ENCODE data around the gene IRAK1BP1.
"Not testable (repeated sequence)": the region's sequence is repeated elsewhere in the genome, so short reads cannot be mapped to it uniquely, and the experiment has no call there.

IRAK1BP1 gene, protein sequence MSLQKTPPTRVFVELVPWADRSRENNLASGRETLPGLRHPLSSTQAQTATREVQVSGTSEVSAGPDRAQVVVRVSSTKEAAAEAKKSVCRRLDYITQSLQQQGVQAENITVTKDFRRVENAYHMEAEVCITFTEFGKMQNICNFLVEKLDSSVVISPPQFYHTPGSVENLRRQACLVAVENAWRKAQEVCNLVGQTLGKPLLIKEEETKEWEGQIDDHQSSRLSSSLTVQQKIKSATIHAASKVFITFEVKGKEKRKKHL

DNA sequence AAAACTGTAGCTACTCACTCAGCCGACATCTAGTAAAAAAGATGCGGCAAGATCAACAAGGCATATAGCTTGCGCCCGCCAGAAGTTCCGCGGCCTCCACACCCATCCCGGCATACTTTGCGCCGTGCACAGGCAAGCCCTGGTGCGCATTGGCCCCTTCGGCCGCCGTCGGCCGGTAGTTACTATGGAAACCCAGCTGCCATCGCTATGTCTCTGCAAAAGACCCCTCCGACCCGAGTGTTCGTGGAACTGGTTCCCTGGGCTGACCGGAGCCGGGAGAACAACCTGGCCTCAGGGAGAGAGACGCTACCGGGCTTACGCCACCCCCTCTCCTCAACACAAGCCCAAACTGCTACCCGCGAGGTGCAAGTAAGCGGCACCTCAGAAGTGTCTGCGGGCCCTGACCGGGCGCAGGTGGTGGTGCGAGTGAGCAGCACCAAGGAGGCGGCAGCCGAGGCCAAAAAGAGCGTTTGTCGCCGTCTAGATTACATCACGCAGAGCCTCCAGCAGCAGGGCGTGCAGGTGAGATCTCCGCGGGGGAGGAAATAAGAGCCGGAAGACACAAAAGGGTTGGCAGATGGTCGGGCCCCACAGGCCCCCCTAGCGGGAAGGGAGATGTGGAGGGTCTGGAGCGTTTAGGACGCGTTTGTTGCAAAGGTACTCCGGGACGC is at the start of gene IRAK1BP1:
Gene IRAK1BP1 (plus strand): TSS at position 182 of the 671 bp plus-strand sequence. CDS start 26 bp downstream, at position 208.
- peak; percentile 51 for DNase-seq (ENCODE audit: low read depth)

DNA sequence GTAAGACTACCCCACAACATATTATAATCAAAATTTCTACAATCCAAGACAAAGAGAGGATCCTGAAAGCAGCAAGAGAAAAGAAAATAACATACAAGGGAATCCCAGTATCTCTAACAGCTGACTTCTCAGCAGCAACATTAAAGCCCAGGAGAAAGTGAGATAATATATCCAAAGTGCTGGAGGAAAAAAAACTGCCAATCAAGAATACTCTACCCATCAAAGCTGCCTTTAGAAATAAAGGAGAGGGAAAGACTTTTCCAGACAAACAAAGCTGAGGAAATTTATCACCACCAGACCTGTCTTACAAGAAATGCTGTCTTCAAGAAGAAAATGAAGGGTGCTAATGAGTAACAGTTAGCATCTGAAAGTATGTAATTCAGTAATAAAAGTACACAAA is 43.3 kb upstream of the IRAK1BP1 start:
- no peak for DNase-seq (ENCODE audit: low read depth)

DNA sequence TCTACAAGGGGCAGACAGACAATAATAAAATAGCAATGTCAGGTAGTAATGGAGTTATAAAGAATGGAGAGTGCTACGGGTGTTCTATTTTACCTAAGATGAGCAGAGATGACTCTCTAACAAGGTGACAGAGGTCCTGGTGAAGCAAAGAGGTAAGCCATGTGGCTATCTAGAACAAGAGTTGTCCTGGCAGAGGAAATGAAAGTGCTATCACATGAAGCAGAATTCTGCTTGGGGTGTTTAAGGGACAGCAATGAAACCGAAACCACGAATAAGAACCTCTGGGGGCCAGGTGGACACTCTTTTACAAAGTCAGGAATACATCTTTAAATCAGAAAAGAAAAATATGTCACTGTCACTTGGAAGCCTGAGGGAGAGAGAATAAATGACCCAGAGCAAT is 37.9 kb upstream of the IRAK1BP1 start:
- no peak for DNase-seq (ENCODE audit: low read depth)

DNA sequence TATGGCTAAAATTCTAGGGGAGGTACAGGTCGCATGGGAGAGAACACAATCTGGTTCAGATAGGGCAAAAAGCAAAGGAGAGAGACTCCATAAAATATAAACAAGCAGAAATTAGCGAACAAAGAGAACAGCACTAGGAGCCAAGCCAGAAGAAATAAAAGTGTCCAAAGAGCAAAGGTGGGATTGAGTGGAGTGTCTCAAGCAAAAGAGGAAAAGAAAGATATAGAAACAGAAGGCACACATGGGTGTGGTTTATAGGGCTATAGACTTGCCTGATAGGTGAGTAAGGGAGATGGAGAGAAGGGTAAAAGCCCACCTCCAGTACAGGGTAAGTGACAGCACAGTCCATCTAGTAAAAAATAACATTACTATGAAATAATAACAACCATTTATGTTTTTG is 36.5 kb upstream of the IRAK1BP1 start:
- DNase-seq (ENCODE audit: low read depth): no peak

DNA sequence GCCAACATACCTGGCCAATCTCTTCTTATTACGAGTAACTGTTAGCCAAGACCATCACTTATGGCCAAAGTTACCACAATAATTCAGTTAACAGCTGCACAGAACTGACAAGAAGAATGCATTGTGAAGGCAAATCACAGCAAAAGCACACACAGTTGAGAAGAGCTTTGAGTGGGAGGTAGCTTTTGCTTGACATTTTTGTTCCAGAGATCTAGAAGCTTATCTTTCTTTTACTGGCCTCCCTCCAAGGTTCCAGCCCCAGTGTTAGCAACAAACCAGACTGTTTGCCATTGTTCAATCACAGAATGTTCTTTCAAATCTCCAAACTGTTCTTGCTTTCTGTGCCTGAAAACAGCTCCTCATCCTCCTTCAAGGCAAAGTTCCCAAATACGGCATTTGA is 35.9 kb upstream of the IRAK1BP1 start:
- no peak for DNase-seq (ENCODE audit: low read depth)

DNA sequence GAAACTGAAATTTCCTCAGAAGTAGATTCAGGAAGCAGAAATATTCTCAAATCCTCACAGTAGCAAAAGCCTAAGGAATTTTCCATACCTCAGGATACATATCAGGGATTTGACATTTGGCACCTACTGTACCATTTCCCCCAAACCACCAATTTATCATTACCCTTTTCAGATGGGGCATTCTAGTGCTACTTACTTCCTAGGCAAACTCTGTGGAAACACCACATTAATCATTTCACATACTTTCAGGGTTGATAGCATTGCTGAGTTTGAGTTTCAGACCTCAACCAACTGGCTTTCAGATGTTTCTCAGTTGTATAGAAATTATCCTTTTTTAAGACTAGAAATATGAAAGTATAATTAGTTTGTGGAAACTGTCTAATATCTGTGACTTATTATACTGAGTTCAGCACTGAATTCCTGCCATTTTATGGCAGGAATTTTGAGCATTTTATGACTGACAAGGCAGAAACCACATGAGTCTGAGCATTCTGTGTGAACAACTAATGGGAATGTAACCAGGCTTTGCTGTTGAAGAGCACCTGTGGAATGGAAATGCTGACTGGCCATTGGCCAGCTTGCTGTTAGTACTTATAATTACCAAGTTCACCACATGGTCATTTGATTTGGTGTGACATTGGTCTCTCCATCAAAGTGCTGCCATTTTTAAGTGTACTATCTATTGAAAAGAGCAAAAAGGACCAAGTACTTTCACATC is 35.1 kb upstream of the IRAK1BP1 start:
- DNase-seq (ENCODE audit: low read depth): no peak

DNA sequence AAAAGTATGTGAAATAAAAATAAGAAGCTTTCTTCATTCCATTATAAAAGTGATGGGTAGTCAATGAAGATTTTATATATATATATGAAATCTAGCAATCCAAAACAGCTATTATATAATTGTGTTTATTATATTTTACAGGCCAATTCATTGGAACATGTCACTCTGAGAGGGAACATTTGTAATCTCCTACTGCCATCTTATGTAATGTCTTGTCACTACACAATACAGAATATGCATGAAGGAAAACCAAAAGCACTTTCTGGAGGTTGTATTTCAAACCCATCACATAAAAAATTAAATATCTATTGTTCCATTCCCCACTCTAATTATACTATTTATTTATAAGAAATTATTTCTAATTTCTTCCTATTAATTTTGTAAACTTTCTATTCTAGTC is 31.5 kb upstream of the IRAK1BP1 start:
- DNase-seq (ENCODE audit: low read depth): no peak

DNA sequence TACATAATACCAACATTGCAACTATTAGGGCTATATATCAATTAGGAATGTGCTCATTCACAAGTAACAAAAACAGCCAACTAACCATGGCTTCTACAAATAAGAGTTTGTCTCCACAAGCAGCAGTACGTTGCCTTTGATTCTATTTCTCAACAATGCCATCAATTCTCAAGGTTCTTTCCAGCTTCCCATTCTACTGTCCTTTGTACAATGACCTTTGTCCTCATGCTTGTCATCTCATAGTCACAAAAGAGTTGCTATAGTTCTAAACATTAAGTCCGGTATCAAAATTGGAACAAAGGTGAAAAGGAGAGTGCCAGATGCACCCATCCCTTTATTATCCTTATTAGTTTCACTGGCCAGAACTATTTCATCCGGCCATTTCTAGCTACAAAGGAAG is 30.8 kb upstream of the IRAK1BP1 start:
- no peak for DNase-seq (ENCODE audit: low read depth)

DNA sequence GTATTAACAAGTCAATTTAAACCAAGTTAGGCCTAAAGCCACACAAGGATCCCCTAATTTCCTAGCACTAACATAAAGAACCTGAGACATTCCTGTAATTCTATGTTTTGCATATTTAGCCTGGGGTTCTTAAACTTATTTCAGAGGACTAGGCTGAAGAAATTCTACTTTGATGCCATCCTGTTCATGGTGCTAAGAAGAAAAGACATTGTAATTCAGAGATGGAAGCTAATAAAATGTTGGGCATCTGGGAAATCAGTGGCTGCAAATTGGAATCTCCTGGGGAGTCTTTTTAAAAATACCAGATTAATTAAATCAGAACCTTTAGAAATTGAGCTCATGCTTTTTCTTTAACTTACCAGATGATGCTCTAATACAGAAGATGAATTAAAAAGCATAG is 26.2 kb upstream of the IRAK1BP1 start:
- DNase-seq (ENCODE audit: low read depth): no peak

DNA sequence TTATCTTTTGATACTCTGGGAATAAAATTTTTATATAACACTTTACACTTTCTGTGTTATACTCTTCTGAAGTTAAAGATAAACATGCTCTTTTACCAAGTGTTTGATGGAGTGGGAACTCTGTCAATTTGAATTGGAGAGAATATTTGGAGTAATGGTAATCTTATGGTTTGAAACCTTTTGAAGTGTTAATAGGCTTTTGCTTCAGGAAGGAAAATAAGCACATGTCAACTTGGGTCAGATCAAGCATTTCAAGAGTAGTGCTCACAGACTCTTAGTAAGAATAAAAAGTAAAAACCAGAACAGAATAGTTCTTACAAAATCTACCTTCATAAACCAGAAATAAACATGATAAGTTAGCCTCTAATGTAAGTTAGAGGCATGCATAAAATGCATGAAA is 24.4 kb upstream of the IRAK1BP1 start:
- no peak for DNase-seq (ENCODE audit: low read depth)

DNA sequence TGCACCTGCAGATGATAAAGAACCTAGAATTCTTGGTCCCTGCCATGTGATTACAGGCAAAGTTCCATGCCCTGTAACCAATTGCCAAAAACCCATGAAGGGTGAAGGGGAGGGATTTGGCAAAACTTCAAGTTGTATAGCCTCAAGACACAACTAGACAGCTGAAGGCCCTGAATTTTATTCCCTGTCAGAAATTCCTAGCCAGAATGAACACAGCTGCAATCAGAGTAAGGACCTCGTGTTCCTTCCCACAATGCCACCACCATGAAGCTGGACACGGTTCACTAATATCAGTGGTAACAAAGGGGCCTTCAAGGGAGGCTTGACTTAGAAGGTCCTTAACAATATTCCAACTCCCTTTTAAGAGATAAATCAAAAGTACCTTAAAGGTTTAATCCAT is 22.5 kb upstream of the IRAK1BP1 start:
- no peak for DNase-seq (ENCODE audit: low read depth)

DNA sequence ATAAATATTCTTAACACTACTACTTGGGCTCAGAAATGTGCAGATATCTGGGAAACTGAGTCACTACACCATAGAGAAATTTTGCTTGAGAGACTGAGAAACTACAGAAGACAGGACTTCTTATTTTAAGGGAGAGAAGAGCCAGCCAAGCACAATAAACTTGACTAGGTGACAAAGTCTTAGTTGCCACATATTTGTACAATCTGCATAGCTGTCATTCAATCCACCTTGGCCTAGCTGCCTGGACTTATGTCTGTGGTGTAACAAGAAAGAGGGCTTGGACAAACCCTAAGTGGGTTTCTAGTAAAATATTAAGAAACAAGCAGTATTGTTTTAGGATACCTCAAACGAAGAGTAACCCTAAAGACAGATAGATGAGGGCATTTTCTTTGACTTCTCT is 21.8 kb upstream of the IRAK1BP1 start:
- DNase-seq (ENCODE audit: low read depth): no peak

DNA sequence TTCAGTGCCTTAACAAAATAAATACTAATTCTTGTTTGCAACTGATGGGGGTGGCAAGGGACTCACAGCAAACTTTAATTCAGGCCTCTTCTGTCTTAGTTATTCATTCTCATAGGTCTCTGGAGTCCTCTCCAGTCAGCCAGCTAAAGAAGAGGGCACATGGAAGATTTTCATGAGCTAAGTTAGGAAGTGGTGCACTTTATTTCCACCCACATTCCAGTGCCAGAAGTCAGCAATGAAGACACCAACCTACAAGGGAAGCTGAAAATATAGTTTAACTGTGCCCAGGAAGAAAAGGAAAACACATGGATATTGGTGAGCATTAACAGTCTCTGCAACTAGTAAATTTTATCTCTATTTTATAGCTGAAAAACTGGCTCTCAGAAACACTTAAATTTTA is 16.7 kb upstream of the IRAK1BP1 start:
- no peak for DNase-seq (ENCODE audit: low read depth)

DNA sequence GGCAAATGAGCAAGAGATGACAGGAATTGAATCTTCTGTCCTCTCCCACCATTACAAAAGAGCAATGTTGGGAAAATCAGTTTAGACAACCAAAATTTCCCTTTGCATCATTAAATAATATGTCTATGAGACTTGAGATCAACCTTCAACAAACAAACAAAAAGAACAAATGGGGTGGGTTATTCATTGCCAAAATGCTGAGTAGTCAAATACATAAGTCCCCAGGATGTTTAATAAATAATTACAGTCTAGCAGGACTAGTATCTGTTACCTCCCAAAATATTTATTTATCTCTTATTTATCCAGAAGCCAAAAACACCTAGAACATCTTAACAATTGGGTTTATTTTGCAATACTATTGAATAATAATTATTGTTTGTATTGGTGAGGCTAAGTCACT is 16.2 kb upstream of the IRAK1BP1 start:
- no peak for DNase-seq (ENCODE audit: low read depth)

DNA sequence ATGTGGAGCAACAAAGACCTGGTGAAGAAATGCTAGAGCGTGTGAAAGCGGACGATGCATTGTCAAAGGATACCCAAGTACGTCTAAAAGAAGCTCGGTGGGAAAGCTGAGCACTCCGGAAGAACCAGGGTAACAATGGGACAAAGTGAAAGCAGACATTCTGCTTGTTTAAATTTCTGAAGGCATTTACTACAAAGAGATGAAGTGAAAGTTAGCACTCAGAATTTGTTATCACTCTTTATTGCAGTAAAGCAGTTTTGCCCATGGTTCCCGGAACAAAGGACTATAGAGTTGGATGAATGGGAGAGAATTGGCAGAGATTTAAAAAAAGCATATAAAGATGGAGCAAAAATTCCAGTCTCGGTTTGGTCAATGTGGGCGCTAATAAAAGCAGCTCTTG is 12.8 kb upstream of the IRAK1BP1 start:
- DNase-seq (ENCODE audit: low read depth): no peak

DNA sequence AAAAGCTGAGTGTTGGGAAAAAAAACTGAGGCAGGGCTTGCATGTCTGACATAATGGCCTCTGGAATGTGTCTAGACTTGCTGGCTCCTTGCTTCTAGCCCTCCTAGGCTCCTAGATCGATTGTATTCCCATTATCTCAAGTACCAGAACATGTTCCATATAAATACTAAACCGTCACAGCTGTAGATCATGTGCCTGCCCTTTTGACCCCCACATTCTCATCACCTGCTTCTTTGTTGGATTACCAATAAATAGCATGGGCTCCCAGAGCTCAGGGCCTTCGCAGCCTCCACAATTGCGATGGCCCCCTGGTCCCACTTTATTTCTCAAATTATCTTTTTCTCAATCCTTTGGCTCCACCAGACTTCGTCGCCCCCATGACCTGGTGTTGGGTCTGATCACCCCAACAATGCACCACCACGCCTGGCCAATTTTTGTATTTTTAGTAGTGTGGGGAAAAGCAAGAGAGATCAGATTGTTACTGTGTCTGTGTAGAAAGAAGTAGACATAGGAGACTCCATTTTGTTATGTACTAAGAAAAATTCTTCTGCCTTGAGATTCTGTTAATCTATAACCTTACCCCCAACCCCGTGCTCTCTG is 8.9 kb upstream of the IRAK1BP1 start:
- not testable (repeated sequence) for DNase-seq (ENCODE audit: low read depth)

DNA sequence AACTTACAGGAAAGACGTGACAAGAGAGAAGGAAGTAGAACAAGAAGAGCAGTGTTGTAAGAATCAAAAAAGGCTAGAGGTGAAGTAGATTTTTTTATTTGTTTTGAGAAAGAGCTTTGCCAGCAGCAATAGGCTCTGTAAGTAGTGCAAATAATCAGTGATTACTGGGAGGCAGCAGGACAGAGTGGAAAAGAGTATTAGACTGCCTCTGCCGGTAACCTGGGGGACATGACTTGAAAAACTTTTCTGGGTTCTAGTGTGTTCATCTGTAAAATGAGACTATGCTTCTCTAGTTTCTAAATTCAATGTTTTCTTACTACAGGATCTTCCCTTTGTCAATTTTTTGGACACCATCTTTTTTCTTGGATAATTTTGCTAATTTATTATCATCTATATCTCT is 5.8 kb upstream of the IRAK1BP1 start:
- no peak for DNase-seq (ENCODE audit: low read depth)

DNA sequence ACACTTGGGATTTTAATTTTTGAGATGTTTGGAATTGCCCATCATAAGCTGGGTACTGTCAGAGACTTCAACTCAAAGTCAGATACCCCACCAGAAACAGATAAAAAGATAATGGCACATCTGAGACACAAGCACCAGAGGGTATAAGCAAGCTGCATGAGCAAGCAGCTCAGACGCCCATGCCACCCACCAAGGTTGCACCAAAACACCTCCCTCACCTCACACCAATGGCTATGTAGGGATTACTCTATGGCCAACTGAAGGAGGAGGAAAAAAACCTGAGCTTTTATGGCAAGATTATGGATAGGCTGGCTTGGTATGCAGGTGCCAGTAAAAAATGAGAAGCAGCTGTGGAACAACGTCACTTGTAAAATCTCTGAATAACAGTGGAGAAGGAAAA is 3.8 kb upstream of the IRAK1BP1 start:
- DNase-seq (ENCODE audit: low read depth): no peak

DNA sequence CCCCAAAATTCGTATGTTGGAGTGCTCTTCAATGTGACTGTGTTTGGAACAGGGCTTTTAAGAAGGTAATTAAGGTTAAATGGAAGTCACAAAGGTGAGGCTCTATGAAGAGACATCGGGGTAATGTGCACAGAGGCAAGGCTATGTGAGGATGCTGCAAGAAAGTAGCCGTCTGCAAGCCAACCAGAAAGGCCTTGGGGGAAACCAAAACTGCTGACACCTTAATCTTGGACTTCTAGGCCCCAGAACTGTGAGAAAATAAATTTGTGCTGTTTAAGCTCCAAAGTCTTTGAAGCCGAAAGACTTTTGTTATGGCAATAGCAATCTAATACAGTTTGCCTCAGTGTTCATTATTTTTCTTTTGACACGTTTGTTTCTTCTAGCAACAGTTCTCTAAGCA is 2.4 kb upstream of the IRAK1BP1 start:
- no peak for DNase-seq (ENCODE audit: low read depth)

DNA sequence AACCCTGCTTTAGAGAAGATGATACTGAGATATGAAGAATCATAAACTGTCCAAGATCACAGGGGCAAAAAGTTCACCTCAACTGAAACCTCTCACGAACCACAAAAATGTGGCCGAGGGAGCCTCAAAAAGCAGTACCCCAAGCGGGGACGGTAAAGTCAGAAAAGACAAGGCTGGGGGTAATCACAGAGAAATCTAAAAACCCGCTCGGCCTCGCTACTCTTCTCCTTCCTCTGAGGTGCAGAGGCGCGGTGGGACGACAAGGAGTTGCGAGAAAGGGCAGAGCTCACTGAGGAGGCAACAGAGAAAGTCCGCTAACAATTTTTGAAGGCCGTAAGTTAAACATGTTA is 356 bp upstream of the IRAK1BP1 start:
- peak; percentile 10 for DNase-seq (ENCODE audit: low read depth)

DNA sequence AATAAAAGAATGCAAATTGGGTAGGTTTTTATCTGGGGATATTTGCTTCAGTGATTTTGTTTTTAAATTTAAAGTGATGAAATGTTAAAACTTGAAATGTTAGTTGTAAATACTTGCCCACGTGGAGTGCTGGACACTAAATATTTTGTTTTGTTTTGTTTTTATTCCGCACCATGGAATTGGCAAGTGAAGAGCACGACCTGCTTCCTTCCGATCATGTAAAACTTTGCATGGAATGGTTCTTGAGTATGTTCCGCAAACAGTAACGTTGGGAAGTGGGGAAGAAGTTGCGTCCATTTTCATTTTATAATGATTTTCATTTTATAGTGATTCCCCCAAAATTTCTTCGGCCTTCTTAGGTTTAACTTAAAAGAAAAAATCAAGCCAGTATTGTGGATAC is 765 bp downstream of the IRAK1BP1 start:
- DNase-seq (ENCODE audit: low read depth): no peak

DNA sequence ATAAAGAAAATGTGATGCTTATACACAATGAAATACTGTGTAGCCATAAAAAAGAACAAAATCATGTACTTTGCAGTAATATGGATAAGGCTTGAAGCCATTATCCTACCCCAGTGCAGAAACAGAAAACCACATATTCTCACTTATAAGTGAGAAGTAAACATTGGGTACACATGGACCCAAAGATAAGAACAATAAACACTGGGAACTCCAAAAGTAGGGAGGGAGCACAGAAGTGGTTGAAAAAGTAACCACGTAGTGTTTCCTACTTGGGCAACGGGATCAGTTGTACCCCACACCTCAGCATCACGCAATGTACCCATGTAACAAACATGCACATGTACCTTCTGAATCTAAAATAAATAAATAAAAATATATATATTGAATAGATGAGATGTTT is 8.2 kb downstream of the IRAK1BP1 start:
- DNase-seq (ENCODE audit: low read depth): no peak

DNA sequence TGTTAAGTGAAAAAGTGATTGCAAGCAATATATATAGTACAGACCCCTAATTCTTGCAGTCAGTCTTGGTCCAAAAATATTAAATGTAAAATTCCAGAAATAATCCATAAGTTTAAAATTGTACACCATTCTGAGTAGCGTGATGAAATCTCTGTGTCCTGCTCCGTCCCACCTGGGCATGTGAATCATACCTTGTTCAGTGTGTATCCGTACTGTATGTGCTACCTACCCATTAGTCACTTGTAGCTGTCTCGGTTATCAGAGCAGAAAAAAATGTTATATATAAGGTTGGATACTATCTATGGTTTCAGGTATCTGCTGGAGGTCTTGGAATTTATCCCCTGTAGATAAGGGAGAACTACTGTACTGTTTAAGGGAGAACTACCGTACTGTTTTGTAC is 16.3 kb downstream of the IRAK1BP1 start:
- DNase-seq (ENCODE audit: low read depth): no peak

Data from stimulated activated CD8-positive, alpha-beta memory T cell treated with anti-CD3 and anti-CD28 coated beads, Interleukin-15, amount 100 ng/mL, for 24 hours (primary cell).